Measurements from ENCODE around the gene PHAF1. TPM values are rescaled to one million over a fixed set of nuclear protein-coding genes. Genes with fewer than 3 reads are reported as not detected.

Gene PHAF1
- polyA plus RNA-seq, 5 donors: 21.1 to 25.8 (median 23.0) TPM

- DNase-seq: peak; percentile 56 to 71
These were observed 68.3 kb downstream of the PHAF1 start for GRCh38 chr16:67177743-67178699.

GRCh38 chr16:67179421-67180080, 69.8 kb downstream of the PHAF1 start:
- no peak for DNase-seq

DNA sequence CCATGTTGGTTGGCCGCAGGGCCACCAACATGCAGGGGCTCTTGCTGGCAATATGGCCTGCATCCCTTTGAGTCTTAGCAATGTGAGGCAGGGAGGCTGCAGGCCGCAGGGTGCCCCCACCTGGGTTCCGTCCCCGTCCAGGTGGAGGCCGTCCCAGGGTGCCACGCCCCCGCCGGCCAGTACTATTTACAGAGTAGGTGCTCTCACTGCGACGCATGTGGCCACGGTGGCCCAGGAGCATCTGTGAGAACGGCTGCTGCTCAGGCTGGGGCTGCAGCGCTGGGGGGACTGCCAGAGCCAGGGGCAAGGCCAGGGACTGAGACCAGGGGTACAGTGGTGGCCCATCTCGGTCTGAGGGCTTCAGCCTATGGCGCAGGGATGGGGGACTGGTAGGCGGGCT, 70.4 kb downstream of the PHAF1 start:
- DNase-seq: no peak

- DNase-seq: no peak
These were observed 71.6 kb downstream of the PHAF1 start for GRCh38 chr16:67181346-67181745.

DNA sequence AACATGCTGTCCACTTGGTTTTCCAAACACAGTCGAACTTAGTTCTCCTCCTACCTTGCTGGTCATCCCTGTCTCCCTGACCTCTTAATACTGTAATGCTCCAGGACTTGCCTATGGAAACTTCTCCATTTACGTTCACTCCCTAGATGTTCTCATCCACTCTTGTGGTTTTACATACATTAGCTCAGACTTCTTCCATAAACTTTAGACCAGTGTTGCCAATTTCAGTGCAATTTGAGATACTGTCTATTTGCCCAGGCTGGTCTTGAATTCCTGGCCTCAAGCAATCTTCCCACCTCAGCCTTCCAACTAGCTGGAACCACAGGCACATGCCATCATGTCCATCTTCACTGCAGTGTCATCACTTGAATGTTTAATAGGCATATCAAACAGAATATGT, 72.5 kb downstream of the PHAF1 start:
- DNase-seq: no peak

DNA sequence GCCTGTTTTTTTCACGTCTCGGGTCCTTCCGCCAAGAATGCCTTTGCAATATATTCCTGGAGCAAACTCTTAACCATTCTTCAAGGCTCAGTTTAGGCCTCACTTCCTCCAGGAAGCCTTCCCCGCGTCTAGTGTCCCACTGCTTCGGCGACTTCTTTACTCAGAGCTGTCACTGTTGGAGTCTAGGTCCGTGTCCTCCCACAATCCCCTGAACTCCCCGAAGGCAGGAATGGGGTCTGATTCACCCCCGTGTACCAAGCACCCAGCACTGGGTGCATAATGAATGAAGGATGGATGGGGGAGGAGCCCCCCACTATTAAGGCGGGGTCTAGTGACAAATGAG, 73.5 kb downstream of the PHAF1 start:
- no peak for DNase-seq

GRCh38 chr16:67183627-67184452, 74.1 kb downstream of the PHAF1 start, which contains the start of gene MATCAP1:
Gene MATCAP1 (minus strand): TSS chr16:67183963. CDS start chr16:67180610, 3,353 bp downstream.
- peak; percentile 97 to 98 for DNase-seq

- no peak for DNase-seq
These were observed 74.8 kb downstream of the PHAF1 start for GRCh38 chr16:67184453-67184994.

- DNase-seq: peak; percentile 79 to 85
These were observed 75.4 kb downstream of the PHAF1 start for GRCh38 chr16:67184995-67185650.

DNA sequence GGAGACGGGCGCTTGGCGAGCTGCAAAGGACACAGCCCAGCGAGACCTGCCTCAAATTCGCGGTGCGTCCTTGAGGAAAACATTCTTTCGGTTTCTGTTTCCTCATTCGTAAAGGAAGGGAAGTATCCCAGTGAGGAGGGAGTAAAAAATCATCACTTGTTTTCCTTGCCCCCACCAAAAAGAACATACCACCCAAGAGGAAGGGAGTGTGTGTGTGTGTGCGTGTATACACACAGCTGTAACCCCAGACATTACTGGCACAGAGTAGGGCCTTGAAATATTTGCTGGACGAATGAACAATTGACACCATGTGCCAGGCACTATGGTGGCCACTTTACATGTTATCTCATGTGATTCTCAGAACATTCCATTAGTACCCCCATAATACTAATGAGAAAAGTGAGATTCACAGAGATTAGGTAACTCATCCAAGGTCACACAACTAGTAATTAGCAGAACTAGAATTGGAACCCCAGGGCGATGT, 76.0 kb downstream of the PHAF1 start:
- DNase-seq: no peak

DNA sequence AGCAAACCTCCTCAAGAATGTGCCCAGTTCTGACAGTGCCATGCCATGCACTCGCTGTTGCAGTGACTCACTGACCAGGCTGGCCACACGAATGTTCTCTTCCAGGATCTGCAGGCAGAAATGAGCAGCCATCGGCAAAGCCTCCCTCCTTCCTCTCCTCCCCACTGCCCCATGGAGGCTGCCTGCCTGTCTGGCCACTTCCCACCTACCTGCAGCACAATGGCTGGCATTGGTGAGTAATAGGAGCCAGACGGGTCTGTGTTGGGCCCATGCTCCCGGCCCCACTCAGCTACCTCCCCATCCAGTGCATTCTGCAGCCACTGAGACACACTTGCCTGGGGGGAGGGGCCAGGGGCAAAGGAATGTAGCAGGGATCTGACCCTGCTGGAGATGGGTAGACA, 76.8 kb downstream of the PHAF1 start:
- DNase-seq: no peak

- DNase-seq: no peak
These were observed 77.6 kb downstream of the PHAF1 start for GRCh38 chr16:67187175-67187890.

GRCh38 chr16:67188323-67188722, 78.6 kb downstream of the PHAF1 start:
- DNase-seq: no peak

DNA sequence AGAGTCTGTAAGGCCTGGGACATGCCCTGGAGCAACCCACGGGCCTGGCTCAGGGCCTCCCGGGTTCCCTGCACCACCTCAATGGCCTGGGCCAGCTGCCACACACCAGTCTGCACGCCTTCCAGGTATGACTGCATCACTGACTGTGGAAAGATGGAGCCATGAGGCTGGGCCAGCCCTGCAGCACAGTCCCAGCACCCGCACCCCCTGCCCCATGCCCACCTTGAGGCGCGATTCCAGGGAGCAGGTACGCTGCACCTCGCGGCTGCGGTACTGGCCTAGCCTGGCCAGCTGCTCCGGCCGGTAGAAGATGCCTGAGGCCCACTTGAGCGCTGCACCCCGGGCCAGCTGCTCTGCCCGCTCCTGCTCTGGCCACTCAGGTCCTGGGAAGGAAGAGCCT, 79.1 kb downstream of the PHAF1 start:
- DNase-seq: no peak

- no peak for DNase-seq
These were observed 80.3 kb downstream of the PHAF1 start, which contains the start of gene EXOC3L1 for GRCh38 chr16:67190041-67190440. Gene EXOC3L1 (minus strand): TSS chr16:67190136. CDS start chr16:67189676, 460 bp downstream.

DNA sequence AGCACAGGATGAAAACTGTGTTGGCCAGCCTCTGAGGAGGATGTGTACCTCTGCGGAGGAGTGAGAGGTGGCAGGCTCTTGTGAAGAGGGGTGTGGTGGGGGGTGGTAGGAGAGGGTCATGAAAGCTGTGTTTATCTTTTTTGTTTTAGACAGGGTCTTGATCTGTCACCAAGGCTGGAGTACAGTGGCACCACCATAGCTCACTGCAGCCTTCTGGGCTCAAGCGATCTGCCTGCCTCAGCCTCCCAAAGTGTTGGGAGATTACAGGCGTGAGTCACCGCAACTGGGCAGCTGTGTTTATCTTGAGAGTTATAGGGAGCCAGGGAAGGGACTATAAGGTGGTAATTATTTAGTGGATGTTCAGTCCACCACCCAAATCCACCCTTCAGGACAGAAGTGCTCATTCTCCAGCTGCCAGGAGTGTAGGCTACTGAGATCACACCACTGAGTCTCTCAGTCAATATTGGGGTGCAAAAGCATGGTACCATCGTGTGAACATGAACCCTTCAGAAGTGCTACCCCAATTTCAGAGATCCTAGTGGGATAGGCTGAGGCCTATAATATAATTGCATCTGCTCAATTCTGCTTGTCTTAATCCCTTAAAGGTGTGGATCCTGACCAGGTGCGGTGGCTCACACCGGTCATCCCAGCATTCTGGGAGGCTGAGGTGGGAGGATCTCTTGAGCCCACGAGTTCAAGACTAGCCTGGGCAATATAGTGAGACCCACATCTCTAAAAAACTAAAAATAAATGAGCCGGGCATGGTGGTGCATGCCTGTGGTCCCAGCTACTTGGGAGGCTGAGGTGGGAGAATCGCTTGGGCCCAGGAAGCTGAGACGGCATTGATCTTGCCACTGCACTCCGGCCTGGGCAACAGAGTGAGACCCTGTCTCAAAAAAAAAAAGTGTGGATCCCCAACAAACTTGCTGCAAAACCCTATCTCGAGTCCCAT, 81.0 kb downstream of the PHAF1 start:
- no peak for DNase-seq

DNA sequence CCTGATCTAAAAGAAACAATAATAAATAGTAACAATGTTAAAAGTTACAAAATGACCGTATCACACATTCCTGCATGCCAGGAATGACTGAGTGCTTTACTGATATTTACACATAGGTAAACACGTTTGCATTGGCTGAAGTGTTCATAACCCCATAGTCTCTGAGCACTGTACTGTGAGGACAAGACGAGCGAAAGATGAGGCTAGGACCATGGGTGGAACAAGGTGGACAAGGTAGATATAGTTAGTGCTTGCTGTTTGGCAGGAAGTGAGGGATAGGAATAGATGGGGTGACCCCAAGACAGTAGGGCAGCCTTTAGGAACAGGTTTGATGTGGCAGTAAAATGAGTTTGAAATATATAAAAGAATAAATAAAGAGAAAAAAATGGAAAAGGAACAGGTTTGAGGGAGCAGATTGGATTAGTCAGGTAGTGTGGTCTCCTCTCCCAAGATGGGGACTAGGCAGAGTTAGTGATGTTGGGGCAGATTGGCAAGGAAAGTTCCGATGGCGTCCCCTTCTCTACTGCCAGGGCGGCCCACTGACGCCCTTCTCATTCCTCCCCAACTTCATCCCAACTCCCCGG, 81.8 kb downstream of the PHAF1 start:
- no peak for DNase-seq

- DNase-seq: peak; percentile 86 to 87
These were observed 82.4 kb downstream of the PHAF1 start, which contains the start of gene E2F4 for GRCh38 chr16:67191995-67192681. Gene E2F4 (plus strand): TSS chr16:67192155. CDS start chr16:67192228, 73 bp downstream.
